Stomach (tissue), 4 donors: Measurements from ENCODE around the gene PRKG1.

Source experiments
- EP300 ChIP-seq: sonication (generic); formaldehyde crosslinking; IDR thresholded peaks from one replicate; pipeline ENCODE4 v1.6.1; 2017; ENCODE audit warnings: antibody characterized with exemption
- POLR2A ChIP-seq, 4 donors: fragments of 450-650 bp; IDR thresholded peaks; one replicate each; pipeline ENCODE4 v1.6.1; 2016; ENCODE audit warnings: antibody characterized with exemption in 4 of 4, control low read depth in 2 of 4, mild to moderate bottlenecking in 1 of 4, moderate library complexity in 1 of 4
- POLR2AphosphoS5 ChIP-seq, 3 donors: sonication (generic); formaldehyde crosslinking; IDR thresholded peaks; one replicate each; pipeline ENCODE4 v1.6.1; 2016; ENCODE audit warnings: antibody characterized with exemption in 3 of 3
- TF ChIP-seq, protein P1 (sequence below), 7 experiments: fragments of 450-650 bp in 4 of 7; fragments of 200-600 bp in 3 of 7; sonication (generic) in 3 of 7; IDR thresholded peaks; one replicate each; pipeline ENCODE4 v1.5.1; 2016 to 2019; ENCODE audit warnings: antibody characterized with exemption in 7 of 7, control low read depth in 2 of 7, mild to moderate bottlenecking in 1 of 7

DNA sequence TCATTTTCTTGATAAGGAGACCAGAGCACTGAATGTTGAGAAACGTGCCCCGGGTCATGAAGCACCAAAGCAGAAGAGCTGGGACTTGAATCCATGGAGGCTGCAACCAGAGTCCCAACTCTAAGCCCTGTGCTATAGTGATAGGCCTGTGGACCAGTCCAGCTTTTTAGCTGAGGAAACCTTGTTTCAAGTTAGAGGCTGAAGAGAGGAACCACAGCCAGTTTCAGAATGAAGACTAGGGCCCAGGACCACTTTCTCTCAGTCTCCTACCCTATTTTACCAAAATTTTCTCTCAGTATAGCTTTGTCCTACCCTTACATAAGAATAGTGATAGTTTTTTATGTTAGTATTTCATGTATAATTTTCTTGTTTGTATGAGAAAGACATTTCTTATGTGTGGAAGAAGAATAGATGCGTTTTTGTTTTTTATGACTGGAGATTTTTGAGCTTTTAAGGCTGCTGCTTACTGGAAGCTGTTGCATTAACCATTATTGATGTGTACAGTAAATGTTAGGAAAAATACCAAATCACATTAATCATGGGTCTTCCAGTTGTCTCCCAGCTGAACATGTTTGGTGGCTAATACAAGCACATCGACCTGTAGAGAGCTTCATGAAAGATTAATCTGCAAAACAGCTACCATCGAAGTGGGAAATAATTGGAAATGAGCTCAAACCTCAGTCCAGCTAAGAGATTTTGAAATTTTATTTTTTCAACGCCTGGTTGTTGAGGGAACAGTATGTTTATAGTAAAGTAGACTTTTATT is 670.1 kb downstream of the PRKG1 start:
- TF ChIP-seq, protein P1, sequence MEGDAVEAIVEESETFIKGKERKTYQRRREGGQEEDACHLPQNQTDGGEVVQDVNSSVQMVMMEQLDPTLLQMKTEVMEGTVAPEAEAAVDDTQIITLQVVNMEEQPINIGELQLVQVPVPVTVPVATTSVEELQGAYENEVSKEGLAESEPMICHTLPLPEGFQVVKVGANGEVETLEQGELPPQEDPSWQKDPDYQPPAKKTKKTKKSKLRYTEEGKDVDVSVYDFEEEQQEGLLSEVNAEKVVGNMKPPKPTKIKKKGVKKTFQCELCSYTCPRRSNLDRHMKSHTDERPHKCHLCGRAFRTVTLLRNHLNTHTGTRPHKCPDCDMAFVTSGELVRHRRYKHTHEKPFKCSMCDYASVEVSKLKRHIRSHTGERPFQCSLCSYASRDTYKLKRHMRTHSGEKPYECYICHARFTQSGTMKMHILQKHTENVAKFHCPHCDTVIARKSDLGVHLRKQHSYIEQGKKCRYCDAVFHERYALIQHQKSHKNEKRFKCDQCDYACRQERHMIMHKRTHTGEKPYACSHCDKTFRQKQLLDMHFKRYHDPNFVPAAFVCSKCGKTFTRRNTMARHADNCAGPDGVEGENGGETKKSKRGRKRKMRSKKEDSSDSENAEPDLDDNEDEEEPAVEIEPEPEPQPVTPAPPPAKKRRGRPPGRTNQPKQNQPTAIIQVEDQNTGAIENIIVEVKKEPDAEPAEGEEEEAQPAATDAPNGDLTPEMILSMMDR (IDR thresholded peaks at IDR 0.05) = no peak
- TF ChIP-seq POLR2A (IDR thresholded peaks at IDR 0.05) = no peak
- TF ChIP-seq EP300 = no peak
- no peak for TF ChIP-seq POLR2AphosphoS5 (IDR thresholded peaks at IDR 0.05)
